HG02798 (cell line): ENCODE results near the gene ZNF512B.
"Not testable (repeated sequence)": the region's sequence is repeated elsewhere in the genome, so short reads cannot be mapped to it uniquely, and the experiment has no call there.

Experiments used
- ATAC-seq: cut with Tn5 transposase; IDR thresholded peaks from one replicate; pipeline ENCODE4 v1.9.1; 2021; ENCODE audit warnings: mild to moderate bottlenecking; ENCODE audit not compliant: unreplicated experiment, poor library complexity

Gene ZNF512B, protein sequence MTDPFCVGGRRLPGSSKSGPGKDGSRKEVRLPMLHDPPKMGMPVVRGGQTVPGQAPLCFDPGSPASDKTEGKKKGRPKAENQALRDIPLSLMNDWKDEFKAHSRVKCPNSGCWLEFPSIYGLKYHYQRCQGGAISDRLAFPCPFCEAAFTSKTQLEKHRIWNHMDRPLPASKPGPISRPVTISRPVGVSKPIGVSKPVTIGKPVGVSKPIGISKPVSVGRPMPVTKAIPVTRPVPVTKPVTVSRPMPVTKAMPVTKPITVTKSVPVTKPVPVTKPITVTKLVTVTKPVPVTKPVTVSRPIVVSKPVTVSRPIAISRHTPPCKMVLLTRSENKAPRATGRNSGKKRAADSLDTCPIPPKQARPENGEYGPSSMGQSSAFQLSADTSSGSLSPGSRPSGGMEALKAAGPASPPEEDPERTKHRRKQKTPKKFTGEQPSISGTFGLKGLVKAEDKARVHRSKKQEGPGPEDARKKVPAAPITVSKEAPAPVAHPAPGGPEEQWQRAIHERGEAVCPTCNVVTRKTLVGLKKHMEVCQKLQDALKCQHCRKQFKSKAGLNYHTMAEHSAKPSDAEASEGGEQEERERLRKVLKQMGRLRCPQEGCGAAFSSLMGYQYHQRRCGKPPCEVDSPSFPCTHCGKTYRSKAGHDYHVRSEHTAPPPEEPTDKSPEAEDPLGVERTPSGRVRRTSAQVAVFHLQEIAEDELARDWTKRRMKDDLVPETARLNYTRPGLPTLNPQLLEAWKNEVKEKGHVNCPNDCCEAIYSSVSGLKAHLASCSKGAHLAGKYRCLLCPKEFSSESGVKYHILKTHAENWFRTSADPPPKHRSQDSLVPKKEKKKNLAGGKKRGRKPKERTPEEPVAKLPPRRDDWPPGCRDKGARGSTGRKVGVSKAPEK

DNA sequence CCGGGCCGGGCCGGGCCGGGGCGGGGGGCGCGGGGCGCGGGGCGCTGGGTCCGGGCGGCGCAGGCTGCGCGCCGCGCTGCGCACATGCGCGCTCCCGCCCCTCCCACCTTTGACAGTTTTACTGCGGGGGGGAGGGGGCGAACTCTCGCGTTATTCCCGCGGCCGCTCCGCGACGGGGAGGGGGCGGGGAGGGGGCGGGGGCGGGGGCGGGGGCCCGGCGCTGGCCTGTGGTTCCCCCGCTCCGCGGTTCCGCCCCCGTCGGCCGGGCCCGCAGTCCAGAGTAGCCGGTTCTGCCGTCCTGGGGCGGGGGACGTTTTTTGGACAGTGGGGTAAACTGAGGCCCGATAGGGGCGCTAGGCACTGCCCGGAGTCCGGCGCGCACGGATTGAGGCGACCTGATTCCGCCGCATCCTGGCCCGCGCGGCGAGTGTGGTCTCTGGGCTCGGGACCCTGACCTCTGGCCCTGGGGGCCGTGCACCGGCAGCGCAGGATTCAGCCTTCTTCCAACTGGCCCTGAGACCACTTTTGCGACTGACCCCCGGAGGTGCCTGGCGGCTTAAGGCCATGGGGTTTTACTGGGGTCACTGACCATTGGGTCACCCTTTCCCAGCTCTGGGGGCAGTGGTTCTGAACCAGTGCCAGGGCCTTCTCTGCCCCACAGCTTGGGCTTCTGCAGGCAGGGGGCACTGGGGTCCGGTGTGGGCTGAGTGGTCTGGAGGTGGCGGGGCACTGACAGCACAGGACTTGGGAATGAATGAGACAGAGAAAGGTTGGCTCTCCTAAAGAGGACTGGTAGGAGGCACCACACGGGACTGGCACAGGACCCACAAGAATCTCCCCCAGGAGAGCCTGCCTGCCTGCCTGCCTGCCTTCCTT is at the start of gene ZNF512B:
Gene ZNF512B (minus strand): TSS at position 93 of the 876 bp plus-strand sequence. CDS start 1,980 bp downstream, outside the sequence.
- peak; percentile 45 for ATAC-seq

- ATAC-seq = no peak
Observed at GRCh38 chr20:64015635-64016034, 45.9 kb upstream of the ZNF512B start.

DNA sequence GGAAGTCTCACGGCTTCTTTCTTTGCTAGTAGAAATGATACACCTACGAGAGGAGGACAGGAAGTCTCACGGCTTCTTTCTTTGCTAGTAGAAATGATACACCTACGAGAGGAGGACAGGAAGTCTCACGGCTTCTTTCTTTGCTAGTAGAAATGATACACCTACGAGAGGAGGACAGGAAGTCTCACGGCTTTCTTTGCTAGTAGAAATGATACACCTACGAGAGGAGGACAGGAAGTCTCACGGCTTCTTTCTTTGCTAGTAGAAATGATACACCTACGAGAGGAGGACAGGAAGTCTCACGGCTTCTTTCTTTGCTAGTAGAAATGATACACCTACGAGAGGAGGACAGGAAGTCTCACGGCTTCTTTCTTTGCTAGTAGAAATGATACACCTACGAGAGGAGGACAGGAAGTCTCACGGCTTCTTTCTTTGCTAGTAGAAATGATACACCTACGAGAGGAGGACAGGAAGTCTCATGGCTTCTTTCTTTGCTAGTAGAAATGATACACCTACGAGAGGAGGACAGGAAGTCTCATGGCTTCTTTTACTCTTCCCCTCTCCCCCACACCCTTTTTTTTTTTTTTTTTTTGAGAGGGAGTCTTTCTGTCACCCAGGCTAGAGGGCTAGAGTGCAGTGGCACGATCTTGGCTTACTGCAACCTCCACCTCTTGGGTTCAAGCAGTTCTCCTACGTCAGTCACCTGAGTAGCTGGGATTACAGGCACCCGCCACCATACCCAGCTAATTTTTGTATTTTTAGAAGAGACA is 42.8 kb upstream of the ZNF512B start:
- ATAC-seq = not testable (repeated sequence)

DNA sequence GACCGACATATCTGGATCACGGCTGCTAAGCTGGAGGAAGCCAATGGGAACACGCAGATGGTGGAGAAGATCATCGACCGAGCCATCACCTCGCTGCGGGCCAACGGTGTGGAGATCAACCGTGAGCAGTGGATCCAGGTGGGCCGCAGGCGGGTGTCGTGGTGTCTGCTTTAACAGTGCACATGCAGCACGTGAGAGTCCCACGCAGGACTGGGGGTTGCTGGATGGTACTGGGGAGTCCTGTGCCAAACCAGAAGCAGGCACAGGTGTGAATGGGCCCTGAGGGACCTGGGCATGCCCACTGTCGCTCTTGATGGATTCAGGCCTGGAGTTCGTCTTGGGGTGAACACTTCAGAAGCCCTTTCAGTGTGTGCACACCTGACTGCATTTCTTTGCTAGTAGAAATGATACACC is 41.6 kb upstream of the ZNF512B start:
- no peak for ATAC-seq

GRCh38 chr20:64010711-64011237 is 41.0 kb upstream of the ZNF512B start:
- ATAC-seq = no peak

- no peak for ATAC-seq
Observed at GRCh38 chr20:64009811-64010387, 40.2 kb upstream of the ZNF512B start.

- peak; percentile 32 for ATAC-seq
Observed at GRCh38 chr20:64006902-64007301, 37.2 kb upstream of the ZNF512B start.

DNA sequence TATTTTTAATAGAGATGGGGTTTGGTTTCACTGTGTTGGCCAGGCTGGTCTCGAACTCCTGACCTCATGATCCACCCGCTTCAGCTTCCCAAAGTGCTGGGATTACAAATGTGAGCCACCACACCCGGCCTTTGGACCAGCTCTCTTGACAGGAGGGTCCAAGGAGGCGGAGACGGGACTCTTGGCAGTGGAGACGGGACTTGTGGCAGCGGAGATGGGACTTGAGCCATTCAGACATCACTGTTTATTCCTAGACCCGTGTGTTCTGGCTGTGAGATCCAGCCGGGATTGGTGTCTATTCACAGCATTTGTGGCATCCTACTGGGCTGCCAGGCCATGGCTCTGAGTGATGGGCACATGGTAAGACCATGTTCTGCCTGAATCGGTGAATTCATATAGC is 36.8 kb upstream of the ZNF512B start:
- no peak for ATAC-seq

DNA sequence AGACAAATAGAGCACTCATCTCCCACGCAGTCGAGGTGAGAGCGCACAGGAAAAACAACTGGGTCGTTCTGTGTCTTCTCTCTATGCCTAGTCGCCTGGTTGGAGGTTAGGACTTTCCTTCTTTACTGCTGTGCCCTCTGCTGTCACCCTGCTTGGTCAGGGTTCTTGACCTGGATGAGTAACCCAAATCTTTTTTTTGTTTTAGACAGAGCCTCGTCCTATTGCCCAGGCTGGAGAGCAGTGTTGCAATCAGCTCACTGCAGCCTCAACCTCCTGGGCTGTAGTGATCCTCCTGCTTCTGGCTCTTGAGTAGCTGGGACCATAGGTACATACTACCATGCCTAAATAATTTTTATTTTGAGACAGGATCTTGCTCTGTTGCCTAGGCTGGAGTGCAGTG is 35.7 kb upstream of the ZNF512B start:
- ATAC-seq = no peak

DNA sequence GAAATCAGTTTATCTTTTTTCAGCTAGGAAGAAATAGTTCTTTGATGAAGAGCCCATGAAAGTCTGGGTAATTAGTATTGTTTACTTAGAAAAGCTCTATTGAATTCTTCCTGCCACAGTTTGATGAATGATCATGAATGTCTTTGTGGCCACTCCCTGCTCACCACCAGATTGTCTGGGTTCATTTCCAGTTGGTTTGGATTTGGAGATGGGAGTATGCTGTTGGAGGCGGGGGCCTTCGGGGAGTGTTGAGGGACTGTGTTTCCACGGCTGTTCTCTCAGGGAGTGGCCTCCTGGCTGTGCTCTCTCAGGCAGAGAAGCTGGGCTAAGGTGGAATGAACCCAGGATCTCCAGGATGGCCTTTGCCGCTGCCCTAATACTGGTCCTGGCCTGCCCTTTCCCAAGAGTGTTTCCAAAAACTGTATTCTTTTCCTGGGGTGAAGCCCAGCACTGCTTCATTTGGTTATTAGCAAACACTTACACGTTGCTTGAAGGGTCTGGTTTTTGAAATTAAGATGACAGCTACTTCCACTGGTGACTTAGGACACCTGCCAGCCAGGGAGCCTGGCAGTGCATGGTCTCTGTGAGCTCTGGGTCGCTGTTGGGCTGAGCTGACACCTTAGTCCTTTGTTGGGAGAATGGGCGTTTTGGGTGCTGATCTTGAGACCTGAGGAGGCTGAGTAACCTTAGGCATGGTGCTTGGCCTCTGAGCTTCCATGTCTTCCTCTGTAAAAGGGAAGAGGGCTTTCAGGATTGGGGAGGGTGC is 34.4 kb upstream of the ZNF512B start:
- no peak for ATAC-seq

DNA sequence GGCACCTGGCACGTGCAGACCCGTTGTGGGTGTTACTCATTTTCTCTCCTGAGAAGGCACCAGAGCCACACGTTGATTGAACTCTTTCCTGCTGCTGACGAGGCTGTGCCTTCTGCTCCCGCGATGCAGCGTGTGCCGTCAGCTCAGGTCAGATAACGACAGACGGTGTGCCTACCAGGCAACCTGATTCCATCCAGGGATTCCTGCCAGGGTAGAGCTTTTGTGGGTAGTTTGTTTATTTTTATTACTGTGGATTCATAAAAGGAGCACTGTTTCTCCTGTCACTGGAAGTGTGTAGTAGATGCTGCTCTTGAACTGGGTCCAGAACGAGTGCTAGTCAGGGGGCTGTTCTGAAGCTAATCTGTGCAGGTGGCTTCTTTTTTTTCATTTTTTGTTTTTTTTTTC is 31.9 kb upstream of the ZNF512B start:
- ATAC-seq = no peak

GRCh38 chr20:64000906-64001305 is 31.2 kb upstream of the ZNF512B start:
- ATAC-seq = no peak

- no peak for ATAC-seq
Observed at GRCh38 chr20:63982937-63983336, 13.2 kb upstream of the ZNF512B start.

DNA sequence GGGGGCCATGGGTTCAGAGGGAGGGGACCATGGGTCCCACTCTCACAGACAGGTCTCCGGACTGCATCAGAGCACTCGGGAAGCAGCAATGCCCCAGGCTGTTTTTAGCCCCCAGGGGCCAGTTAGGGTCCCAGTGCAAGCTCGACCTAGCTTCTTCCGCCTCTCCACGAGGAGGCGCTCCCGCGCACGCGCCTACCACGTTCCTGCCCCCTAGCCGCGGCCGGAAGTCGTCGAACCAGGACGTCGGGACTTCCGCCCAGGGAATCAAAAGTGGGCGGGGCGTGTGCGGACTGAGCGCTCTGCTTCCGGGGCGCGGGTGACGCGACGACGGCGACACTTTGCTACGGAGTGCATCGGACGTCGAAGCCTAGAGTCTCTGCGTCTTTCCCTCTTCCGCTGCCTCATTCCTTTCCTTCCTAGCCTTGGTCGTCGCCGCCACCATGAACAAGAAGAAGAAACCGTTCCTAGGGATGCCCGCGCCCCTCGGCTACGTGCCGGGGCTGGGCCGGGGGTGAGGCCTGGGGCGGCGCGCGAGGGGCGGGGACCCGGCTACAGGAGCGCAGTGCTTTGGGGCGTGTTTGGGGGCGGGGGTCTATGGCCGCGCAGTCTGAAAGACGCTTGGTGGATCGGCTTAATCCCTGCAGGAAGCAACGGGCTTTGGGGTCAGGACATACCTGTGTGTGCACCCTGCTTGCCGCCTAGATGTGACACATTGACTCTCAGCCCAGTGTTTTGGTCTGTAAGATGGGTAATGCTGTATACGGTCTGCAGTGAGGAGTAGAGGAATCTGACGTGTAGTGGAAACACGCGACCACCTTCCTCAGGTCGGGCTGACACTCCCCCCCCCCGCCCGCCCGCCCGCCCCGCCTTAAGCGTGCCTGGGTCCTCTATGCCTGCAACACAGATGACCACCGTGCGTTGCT is 11.3 kb upstream of the ZNF512B start, which contains the start of gene PRPF6:
Gene PRPF6 (plus strand): TSS at position 327 of the 923 bp plus-strand sequence. CDS start 114 bp downstream, at position 441.
- ATAC-seq = peak; percentile 74

- ATAC-seq = no peak
Observed at GRCh38 chr20:63980317-63980805, 10.6 kb upstream of the ZNF512B start.

DNA sequence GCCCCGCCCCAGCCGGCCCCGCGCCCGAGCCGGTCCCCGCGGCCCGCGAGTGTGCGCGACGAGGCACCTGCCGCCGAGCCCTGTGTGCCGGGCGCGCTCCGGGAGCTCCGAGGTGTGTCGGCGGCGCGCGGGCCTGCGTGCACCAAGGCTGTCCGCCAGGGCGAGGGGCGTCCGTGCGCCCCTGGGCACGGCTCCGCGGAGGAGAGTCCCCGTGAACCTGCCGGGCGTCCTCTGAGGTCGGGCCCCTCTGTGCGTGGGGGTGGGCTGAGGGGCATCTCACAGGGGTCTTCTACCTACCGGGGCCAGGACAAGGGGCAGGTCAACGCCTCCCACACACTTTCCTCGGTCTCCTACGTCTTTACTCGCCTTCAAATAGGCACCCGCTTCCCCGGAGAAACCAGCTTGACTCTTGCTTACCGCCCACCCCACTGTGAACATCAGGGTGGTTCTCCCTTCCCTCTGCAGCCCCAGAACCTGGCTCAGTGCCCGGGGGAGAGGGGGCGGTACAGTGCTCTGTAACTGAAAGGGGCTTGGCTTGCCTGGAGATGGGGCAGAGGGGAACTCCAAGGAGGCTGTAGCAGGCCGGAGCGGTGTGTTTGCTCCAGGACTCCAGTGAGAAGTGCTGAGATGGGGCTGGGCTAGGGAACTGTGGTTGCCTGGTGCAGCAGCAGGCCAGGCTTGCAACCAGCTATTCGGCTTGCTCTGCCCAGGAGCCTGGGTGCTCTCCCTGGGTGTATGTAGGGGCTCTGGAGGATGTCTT is 10.0 kb upstream of the ZNF512B start, which contains the start of gene SAMD10:
Gene SAMD10 (minus strand): TSS at position 86 of the 760 bp plus-strand sequence. CDS start 175 bp downstream, outside the sequence.
- no peak for ATAC-seq
